ENCODE measurements around the gene MBNL2.

GRCh38 chr13:97325738-97326137, 103.6 kb downstream of the MBNL2 start:
- TF ChIP-seq CTCF (IDR thresholded peaks at IDR 0.05; ENCODE audit: low read length): no peak
- TF ChIP-seq EZH2 (optimal IDR thresholded peaks at IDR 0.05; ENCODE audit: low read depth, low read length): no peak

Measured in MM.1S (cell line).